Natural killer cell (primary cell): ENCODE measurements around the gene LEMD2. TPM values are rescaled to one million over a fixed set of nuclear protein-coding genes. Genes with fewer than 3 reads are reported as not detected.

Source experiments
- ATAC-seq, 3 donors: fragments of 150-1000 bp in 2 of 3; fragments of 200-7000 bp in 1 of 3; cut with Tn5 transposase; 1 replicate in 1 of 3; 2 replicates in 2 of 3; pipeline ENCODE4 v1.10.0; 2021; ENCODE audit warnings: mild to moderate bottlenecking in 2 of 3, moderate library complexity in 2 of 3
- DNase-seq, 2 donors: peaks; one replicate each; pipeline versions ENCODE4 v3.0.0 to v3.0.0-alpha.2; 2013 to 2021; ENCODE audit warnings: mixed read lengths in 1 of 2
- H3K27ac ChIP-seq: one replicate; pipeline ENCODE4 v1.5.1; 2013; ENCODE audit warnings: mild to moderate bottlenecking, low read length
- H3K27me3 ChIP-seq: one replicate; pipeline ENCODE4 v1.6.1; 2013; ENCODE audit warnings: low read length; ENCODE audit not compliant: control insufficient read depth, insufficient read depth
- H3K36me3 ChIP-seq: one replicate; pipeline ENCODE4 v1.6.1; 2013; ENCODE audit warnings: low read length; ENCODE audit not compliant: control insufficient read depth, insufficient read depth
- H3K4me1 ChIP-seq: one replicate; pipeline ENCODE4 v1.6.1; 2013; ENCODE audit warnings: low read length; ENCODE audit not compliant: control insufficient read depth, insufficient read depth
- H3K4me3 ChIP-seq: one replicate; pipeline ENCODE4 v1.5.1; 2013; ENCODE audit warnings: low read length
- H3K9me3 ChIP-seq: one replicate; pipeline ENCODE4 v1.6.1; 2013; ENCODE audit warnings: low read length; ENCODE audit not compliant: control insufficient read depth, insufficient read depth
- H3K27ac Mint-ChIP-seq, 2 donors: one replicate each; pipeline ENCODE4 v1.8.0; 2022; ENCODE audit warnings: mild to moderate bottlenecking in 2 of 2, mixed read lengths in 2 of 2, moderate library complexity in 1 of 2
- H3K27me3 Mint-ChIP-seq, 2 donors: one replicate each; pipeline ENCODE4 v1.8.0; 2022; ENCODE audit warnings: low read depth in 2 of 2, mixed read lengths in 2 of 2
- H3K36me3 Mint-ChIP-seq: one replicate; pipeline ENCODE4 v1.8.0; 2022; ENCODE audit warnings: mixed read lengths
- H3K4me1 Mint-ChIP-seq, 2 donors: one replicate each; pipeline ENCODE4 v1.8.0; 2022; ENCODE audit warnings: mixed read lengths in 2 of 2
- H3K4me3 Mint-ChIP-seq: one replicate; pipeline ENCODE4 v1.8.0; 2022; ENCODE audit warnings: mild to moderate bottlenecking, moderate library complexity, mixed read lengths
- H3K9me3 Mint-ChIP-seq, 2 donors: one replicate each; pipeline ENCODE4 v1.8.0; 2022; ENCODE audit warnings: mixed read lengths in 2 of 2
- WGBS: methylation state at CpG from one replicate; pipeline ENCODE4 v1.1.7; 2013; ENCODE audit warnings: missing lambda C conversion rate; ENCODE audit not compliant: insufficient coverage; 5-methylcytosine and 5-hydroxymethylcytosine counted together
- intact Hi-C: fragments of 100-400 bp; cut with micrococcal nuclease; formaldehyde crosslinking; loops from one replicate; pipeline ENCODE4 v1.14.2; 2022
- total RNA-seq, 4 donors: library from RNA; stranded (reverse); fragments of 120-200 nt in 1 of 4; gene quantifications; one replicate each; pipeline versions ENCODE4 v1.2.3 to v1.2.4, GENCODE V29; 2013 to 2022
- TF ChIP-seq, protein P1 (sequence below): fragments of 200-600 bp; IDR thresholded peaks from one replicate; pipeline ENCODE4 v1.8.0; 2022; ENCODE audit warnings: antibody characterized with exemption

Gene LEMD2
- total RNA-seq, 3 donors from 2014 or later (not counting 1 experiment from before 2014, with no cell fraction given): 109 to 133 (median 121) TPM

DNA sequence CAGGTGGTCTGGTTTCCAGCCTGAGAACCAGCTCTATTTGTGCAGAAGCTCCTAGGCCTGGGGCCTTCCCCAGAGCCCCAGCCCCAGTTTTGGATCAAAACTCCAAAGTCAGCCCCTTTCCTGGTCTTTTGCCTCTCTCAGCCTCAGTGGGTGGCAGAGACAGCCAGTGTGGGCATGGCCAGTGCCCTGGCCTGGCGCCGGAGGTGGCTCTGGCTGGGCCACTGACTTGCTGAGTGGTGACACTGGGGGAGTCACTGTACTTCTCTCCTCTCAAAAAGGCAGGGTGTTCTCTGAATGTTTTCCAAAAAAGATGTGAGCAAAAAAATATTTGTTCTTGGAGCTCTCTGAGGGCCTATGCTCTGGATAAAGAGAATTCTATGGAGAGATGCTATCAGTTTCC, 34.9 kb upstream of the LEMD2 start:
- Mint-ChIP-seq H3K9me3 (no peaks in the 10 kb centered on the region), H3K4me3 (no peak overlapping the region), H3K27ac (no peak overlapping the region), H3K4me1 (no peaks in the 10 kb centered on the region), H3K36me3 (no peaks in the 10 kb centered on the region), H3K27me3 (peaks cover 22 to 46% of the 10 kb centered on the region in 2 donors)
- no peak for DNase-seq
- H3K27me3 ChIP-seq: peaks cover 2% of the 10 kb centered on the region
- TF ChIP-seq, protein P1, sequence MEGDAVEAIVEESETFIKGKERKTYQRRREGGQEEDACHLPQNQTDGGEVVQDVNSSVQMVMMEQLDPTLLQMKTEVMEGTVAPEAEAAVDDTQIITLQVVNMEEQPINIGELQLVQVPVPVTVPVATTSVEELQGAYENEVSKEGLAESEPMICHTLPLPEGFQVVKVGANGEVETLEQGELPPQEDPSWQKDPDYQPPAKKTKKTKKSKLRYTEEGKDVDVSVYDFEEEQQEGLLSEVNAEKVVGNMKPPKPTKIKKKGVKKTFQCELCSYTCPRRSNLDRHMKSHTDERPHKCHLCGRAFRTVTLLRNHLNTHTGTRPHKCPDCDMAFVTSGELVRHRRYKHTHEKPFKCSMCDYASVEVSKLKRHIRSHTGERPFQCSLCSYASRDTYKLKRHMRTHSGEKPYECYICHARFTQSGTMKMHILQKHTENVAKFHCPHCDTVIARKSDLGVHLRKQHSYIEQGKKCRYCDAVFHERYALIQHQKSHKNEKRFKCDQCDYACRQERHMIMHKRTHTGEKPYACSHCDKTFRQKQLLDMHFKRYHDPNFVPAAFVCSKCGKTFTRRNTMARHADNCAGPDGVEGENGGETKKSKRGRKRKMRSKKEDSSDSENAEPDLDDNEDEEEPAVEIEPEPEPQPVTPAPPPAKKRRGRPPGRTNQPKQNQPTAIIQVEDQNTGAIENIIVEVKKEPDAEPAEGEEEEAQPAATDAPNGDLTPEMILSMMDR: no peak
- H3K27ac ChIP-seq: no peak overlapping the region
- intact Hi-C loops: no loop called here
- no peak for ATAC-seq
- no peaks in the 10 kb centered on the region for H3K36me3 ChIP-seq
- 86% methylated on average over 2 of the region's 2 CpGs for WGBS
- no peaks in the 10 kb centered on the region for H3K4me1 ChIP-seq
- no peaks in the 10 kb centered on the region for H3K9me3 ChIP-seq
- H3K4me3 ChIP-seq: no peak overlapping the region

DNA sequence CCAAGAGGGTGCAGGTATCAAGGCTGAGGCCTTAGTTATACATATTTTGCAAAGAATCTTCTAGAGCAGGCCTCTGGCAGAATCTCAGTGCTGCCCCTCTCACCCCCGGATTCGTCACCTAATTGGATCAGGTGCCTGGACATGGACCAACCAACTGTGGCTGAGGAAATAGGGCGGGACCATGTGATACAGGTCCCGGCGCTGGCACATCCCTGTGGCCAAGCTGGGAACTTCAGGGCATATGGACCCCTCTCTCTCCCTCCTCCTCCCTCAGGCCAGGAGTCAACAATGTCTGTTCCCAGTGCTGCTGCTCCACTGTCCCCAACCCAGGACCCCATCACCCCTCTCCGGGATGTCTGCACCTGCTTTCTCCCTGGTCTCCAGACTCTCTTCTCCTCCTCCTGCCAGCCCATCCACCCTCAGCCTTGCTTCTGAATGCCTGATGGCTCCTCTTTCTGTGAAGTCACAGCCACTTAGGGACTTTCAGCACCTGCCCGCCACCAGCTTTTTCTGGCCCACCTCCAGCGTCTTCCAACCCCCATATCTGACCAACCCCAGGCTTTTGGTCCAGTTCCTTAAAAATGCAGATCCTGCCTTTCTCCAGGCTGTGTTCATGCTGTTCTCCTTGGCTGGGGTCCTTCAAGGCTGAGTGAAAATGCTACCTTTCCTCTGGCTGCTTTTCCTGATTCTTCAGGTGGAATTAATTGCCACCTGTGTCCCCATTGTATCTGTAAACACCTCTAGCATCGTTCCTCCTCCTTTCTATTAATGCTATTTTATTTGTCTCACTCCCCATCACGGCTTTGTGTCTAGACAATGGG, 33.9 kb upstream of the LEMD2 start:
- 85% methylated on average over 10 of the region's 10 CpGs for WGBS
- Histone ChIP-seq H3K9me3 (no peaks in the 10 kb centered on the region), H3K4me3 (no peak overlapping the region), H3K27ac (no peak overlapping the region), H3K27me3 (peaks cover 2% of the 10 kb centered on the region), H3K36me3 (no peaks in the 10 kb centered on the region), H3K4me1 (no peaks in the 10 kb centered on the region)
- Mint-ChIP-seq H3K27me3 (peaks cover 24 to 41% of the 10 kb centered on the region in 2 donors), H3K4me3 (no peak overlapping the region), H3K27ac (no peak overlapping the region), H3K4me1 (no peaks in the 10 kb centered on the region), H3K9me3 (no peaks in the 10 kb centered on the region), H3K36me3 (no peaks in the 10 kb centered on the region)
- intact Hi-C loops: no loop called here
- ATAC-seq (no peak), DNase-seq (no peak)
- TF ChIP-seq, protein P1: no peak

DNA sequence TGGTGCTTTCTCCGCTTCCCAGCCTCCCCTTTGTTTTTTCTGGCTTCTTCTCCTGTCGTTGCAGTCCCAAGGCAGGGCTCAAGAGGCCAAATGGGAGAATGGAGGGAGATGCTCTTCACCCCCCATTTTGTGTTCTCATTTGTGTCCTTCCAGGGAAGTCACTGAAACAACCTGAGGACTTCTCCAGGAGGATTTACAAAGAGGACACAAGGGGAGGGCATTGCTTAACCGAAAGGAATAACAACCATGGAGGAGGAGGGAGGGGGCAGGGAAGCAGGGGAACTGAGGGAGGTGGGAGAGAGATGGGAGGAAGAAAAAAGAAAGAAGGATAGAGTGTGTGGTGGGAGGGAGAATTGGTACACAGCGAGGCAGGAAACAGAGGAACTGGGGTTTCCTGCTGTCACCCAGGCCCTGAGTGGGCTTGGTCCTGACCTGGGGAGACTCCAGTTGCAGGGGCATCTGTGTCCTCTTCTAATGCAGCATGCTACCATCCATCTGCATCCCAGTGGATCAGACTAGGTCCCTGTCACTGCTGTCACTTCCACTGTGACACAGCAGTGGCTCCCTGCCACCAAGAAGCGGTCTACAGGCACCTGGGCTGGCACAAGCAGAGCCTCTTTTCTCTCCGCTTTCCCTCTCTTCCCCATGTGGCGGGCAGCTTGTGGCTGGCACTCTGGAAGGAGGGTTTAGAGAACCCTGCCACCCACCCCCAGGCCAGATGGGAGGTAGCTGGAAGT, 32.0 kb upstream of the LEMD2 start:
- H3K4me1 Mint-ChIP-seq: no peaks in the 10 kb centered on the region
- Histone ChIP-seq H3K27me3 (peaks cover 4% of the 10 kb centered on the region), H3K4me3 (no peak overlapping the region), H3K36me3 (no peaks in the 10 kb centered on the region), H3K9me3 (no peaks in the 10 kb centered on the region), H3K27ac (no peak overlapping the region), H3K4me1 (no peaks in the 10 kb centered on the region)
- DNase-seq: no peak
- no peak overlapping the region for H3K4me3 Mint-ChIP-seq
- 42% methylated on average over 5 of the region's 7 CpGs for WGBS
- TF ChIP-seq, protein P1: no peak
- no peak for ATAC-seq
- H3K27me3 Mint-ChIP-seq: peaks cover 25 to 39% of the 10 kb centered on the region in 2 donors
- intact Hi-C loops: no loop called here
- H3K27ac Mint-ChIP-seq: no peak overlapping the region
- H3K9me3 Mint-ChIP-seq: no peaks in the 10 kb centered on the region
- no peaks in the 10 kb centered on the region for H3K36me3 Mint-ChIP-seq
